Measurements from ENCODE around the gene CRYBG1.
A peak's percentile ranks its signal among the peaks of the same experiment; 100 is the strongest.

The CRYBG1 gene

GRCh38 chr6:106426250-106426970 is 65.9 kb downstream of the CRYBG1 start:
- DNase-seq (ENCODE audit: low spot score) = no peak

- DNase-seq (ENCODE audit: low spot score) = no peak
These were observed 69.9 kb downstream of the CRYBG1 start for GRCh38 chr6:106430466-106430865.

- no peak for DNase-seq (ENCODE audit: low spot score)
These were observed 70.9 kb downstream of the CRYBG1 start for GRCh38 chr6:106431405-106431804.

- no peak for DNase-seq (ENCODE audit: low spot score)
These were observed 71.5 kb downstream of the CRYBG1 start for GRCh38 chr6:106431972-106432371.

GRCh38 chr6:106434530-106434929 is 74.0 kb downstream of the CRYBG1 start:
- DNase-seq (ENCODE audit: low spot score) = no peak

- peak; percentile 13 for DNase-seq (ENCODE audit: low spot score)
These were observed 78.9 kb downstream of the CRYBG1 start for GRCh38 chr6:106439459-106439858.

- no peak for DNase-seq (ENCODE audit: low spot score)
These were observed 80.0 kb downstream of the CRYBG1 start for GRCh38 chr6:106440546-106440945.

GRCh38 chr6:106442395-106442794 is 81.9 kb downstream of the CRYBG1 start:
- DNase-seq (ENCODE audit: low spot score) = no peak

GRCh38 chr6:106444777-106445507 is 84.4 kb downstream of the CRYBG1 start:
- DNase-seq (ENCODE audit: low spot score) = peak; percentile 84

- DNase-seq (ENCODE audit: low spot score) = no peak
These were observed 85.0 kb downstream of the CRYBG1 start for GRCh38 chr6:106445508-106445878.

GRCh38 chr6:106446287-106446885 is 85.9 kb downstream of the CRYBG1 start:
- peak; percentile 33 for DNase-seq (ENCODE audit: low spot score)

- no peak for DNase-seq (ENCODE audit: low spot score)
These were observed 86.5 kb downstream of the CRYBG1 start for GRCh38 chr6:106446983-106447382.

GRCh38 chr6:106448000-106448426 is 87.5 kb downstream of the CRYBG1 start:
- DNase-seq (ENCODE audit: low spot score) = no peak

GRCh38 chr6:106450653-106451052 is 90.1 kb downstream of the CRYBG1 start:
- no peak for DNase-seq (ENCODE audit: low spot score)

GRCh38 chr6:106451439-106451838 is 90.9 kb downstream of the CRYBG1 start:
- no peak for DNase-seq (ENCODE audit: low spot score)

GRCh38 chr6:106452628-106453027 is 92.1 kb downstream of the CRYBG1 start:
- no peak for DNase-seq (ENCODE audit: low spot score)

GRCh38 chr6:106453756-106454367 is 93.3 kb downstream of the CRYBG1 start:
- no peak for DNase-seq (ENCODE audit: low spot score)

- no peak for DNase-seq (ENCODE audit: low spot score)
These were observed 96.2 kb downstream of the CRYBG1 start for GRCh38 chr6:106456756-106457155.

GRCh38 chr6:106458021-106458986 is 97.8 kb downstream of the CRYBG1 start:
- no peak for DNase-seq (ENCODE audit: low spot score)

GRCh38 chr6:106460481-106460880 is 100.0 kb downstream of the CRYBG1 start:
- DNase-seq (ENCODE audit: low spot score) = no peak

GRCh38 chr6:106461084-106461483 is 100.6 kb downstream of the CRYBG1 start:
- DNase-seq (ENCODE audit: low spot score) = no peak
